CD1c-positive myeloid dendritic cell (primary cell): Measurements from ENCODE around the gene PHGDH.
A peak's percentile ranks its signal among the peaks of the same experiment; 100 is the strongest.

ENCODE experiments used
- DNase-seq: peaks from one replicate; pipeline ENCODE4 v3.0.0-alpha.2; 2016; ENCODE audit errors: extremely low spot score

PHGDH gene

DNA sequence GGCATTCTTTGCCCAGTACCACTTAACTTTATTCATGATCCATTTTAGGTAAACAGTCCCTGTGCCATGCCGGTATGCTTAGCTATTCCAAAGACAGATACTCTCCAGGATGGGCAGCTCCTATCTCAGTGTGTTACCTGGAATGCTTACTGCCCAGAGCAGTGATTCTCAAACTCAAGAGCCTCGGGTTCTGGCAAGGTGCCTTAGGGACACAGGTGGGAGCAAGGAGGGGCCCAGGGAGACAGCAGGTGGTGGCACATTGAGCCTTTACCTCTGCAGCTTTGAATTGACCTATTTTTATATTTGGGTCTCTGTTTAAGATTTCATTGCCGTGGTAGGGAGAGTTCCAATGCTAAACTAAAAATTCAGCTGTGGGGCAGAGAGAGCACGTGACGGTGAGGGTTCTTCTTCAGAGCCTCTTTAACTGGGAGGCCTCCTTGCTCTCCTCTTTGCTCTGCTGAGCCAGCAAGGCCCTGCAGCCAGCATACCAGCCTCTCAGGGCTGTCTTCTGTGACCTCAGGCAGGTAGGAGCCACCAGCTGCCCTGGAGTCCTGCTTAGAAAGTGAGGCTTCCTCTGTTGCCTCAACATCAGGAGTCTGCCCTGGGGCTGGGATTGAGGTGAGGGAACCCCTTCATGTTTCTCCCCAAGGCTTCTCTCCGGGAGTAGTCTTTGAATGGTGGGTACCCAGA is 20.2 kb downstream of the PHGDH start:
- DNase-seq, result no peak

DNA sequence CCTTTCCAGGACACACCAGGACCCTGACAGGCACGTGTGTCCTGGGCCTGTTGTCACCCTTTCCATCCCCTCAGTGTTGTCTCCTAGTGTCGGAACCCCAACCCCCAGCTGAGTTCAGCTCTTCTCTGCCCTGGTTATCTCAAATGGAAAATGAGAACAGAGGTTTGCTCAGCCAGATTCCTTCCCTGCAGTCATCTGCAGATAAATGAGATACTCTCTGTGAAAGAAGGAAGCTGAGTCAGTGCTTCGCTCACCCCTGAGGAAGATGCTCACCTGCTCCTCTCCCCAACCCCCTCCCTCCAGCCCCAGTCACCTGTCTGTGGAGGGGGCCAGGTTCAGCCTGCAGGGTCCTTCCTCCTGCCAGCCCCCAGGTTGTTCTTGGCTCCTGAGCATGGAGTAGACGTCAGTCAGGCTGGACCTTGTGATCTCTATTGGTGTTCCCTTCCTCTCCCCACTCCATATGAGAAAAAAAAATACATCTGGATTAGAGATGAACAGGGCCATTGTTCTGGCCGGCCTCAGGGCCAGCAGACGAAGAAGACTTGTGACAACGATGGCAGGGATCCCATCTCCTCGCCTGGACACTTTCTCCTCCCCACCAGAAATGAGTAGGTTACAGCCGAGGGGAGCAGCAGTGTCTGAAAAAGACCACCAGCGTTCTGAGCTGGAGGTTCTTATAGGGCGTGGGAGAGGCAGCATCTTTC is 20.9 kb downstream of the PHGDH start:
- no peak for DNase-seq

DNA sequence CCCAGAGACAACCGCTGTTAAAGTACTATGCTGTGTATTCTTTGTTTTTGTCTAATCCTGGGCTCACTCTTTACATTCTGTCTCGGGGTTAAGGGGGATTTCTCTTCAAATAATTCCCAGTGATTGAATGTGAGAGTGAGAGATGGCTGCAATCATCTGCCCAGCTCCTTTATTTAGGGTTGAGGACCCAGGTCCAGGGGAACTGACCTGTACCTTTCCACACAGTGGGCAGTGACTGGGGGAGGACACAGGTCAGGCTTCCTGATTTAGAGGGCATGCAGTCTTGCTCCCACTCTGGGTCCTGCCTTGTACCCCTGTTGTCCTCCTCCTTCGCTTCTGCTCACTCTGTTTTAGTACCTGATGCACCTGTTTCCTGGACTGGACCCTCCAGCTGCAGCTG is 22.0 kb downstream of the PHGDH start:
- DNase-seq, result no peak

DNA sequence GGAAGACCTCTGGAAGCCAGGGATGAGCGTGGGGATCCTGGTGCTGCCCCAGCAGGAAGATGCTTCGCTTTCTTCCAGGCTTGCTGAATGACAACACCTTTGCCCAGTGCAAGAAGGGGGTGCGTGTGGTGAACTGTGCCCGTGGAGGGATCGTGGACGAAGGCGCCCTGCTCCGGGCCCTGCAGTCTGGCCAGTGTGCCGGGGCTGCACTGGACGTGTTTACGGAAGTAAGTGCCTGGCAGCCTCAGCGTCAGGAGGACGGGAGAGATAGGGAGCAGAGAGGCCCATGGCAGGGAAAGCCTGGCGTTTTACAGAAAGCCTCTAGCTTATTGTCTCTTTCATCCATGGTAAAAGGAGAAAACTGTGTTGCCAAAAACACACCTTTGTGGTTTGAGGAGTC is 23.5 kb downstream of the PHGDH start:
- no peak for DNase-seq

DNA sequence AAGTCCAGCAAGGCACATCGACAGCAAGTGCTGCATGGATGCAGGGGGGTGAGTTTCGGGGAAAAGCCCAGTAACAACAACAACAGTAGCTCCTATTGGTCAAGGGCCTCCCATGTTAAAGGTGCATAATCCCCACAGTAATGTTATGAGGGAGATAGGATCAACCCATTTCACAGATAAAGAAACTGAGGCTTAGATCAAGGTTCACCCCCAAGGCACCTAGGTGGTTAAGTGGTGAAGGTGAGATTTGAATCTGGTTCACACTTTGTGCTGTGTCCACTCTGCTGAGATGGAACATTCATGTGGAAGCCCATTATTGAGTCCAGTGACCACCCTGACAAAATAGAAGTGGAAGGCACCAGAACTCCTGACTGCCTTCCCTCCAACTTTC is 24.9 kb downstream of the PHGDH start:
- no peak for DNase-seq

DNA sequence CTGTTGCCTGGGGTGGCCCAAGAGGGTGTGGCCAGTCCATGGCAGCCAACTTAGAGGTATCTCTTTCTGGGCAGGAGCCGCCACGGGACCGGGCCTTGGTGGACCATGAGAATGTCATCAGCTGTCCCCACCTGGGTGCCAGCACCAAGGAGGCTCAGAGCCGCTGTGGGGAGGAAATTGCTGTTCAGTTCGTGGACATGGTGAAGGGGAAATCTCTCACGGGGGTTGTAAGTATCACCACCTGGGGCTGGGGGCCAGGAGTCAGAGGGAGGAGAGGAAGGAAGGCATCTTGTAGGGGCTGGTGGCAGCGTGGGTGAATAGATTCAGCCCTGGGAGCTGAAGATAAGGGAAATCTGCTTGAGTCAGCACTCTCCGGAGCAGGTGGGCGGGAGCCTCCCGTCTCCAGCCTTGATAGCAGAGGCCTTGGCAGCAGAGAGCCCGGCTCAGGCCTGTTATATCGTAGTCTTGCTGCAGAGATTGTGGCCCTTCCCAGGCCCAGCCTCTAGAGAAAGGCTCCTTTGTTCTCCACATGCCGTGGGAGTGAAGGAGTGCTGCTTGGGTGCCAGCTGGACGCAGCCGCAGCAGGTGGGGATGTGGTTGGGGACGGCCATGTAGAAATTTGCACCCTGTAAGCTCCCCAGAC is 25.4 kb downstream of the PHGDH start:
- no peak for DNase-seq

DNA sequence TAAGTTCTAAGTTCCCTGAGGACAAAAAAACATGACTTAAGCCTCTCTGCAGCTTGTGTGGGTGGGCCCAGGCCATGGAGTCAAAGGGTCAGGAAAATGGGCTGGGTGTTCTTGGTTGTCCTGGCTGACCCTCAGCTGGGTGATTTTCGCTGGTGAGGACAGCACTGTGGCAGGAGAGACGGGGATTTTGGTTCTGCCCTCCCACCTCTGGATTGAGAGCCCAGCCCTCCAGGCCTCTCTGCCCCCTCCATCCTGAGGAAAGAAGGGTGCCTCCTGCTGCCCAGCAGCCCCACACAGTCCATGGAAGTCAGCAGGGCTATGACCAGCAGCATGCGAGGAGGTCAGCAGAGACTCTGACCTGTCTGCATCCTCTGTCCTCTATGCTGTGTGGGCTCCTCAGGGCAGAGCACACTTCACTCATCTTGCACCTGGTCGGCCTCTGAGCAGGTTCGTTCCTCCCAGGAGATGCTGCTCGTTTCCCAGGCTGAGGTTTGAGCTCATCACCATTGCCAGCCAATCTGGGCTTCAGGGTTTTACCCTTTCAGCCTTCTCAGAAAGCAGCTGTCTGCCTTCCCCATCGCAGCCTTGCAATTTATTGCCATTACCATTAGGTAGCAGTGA is 26.5 kb downstream of the PHGDH start:
- DNase-seq, result no peak

DNA sequence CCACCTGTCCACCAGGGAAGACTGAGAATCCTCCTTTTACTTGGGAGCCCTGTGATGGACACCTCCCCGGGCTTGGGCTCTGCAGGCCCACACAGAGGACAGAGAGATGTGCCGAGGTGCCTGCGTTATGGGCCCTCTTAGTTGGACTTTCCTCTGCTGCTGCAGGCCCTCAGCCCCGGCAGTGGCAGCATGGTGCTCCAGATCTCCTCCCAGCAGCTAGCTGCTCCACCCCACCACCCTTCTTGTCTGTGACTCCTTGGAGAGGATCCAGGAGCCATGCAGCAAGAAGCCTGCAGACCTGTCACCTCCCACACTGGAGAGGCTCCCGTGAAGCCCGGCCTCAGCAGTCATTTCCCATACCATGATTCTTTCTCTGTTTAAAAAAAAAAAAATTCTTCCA is 27.4 kb downstream of the PHGDH start:
- no peak for DNase-seq

DNA sequence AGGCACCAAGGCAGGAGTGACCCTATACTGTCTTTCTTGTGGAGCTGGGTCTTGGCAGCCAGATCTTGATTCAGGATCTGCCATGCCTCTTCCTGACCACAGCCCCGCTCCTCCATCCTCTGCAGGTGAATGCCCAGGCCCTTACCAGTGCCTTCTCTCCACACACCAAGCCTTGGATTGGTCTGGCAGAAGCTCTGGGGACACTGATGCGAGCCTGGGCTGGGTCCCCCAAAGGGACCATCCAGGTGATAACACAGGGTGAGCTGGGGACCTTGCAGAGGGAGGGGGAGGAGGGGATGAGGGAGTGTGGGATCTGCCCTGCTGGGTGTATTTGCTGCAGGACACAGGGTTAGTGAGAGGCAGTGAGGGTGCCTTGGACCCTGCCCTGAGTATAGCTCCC is 28.5 kb downstream of the PHGDH start:
- DNase-seq, result no peak

DNA sequence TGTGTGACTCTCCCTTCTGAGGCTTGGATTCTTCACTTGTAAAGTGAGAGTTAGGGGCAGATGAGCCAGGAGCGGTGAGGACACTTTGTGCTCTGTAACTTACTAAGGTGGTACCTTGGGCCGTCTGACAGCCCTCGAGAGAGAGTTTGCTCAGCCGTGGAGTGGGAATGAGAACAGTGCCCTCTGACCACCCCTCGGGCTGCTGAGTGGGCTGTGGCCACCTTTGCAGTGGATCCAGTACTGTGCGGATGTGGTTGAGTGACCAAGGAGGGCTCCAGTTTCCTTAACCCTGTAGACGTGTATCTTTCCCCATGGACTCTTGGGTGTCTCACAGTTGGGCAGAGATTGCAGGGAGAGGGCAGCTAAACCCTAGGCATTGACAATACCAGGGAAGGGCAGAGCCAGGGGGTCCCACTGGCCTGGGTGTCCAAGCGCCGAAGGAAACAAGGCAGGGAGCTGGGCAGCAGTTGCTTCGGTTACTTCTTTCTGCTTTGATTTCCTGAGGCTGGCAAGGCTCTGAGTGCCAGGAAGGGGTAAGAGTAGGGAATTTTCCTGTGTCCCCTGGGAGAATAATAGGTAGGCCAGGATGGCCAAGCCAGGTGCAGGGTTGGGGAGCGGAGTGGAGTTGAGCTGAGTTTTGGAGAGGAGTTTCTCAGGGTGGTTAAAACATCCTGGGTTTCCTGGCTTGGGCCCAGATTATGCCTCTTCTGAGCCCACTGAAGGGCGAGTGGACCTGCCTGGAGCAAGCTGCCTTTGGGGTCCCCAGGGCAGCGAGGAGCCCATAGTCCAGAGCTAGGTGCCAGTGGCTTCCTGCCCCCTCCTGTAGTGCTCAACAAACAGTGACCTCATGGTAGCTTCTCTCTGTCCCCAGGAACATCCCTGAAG is 29.4 kb downstream of the PHGDH start:
- DNase-seq, result no peak

DNA sequence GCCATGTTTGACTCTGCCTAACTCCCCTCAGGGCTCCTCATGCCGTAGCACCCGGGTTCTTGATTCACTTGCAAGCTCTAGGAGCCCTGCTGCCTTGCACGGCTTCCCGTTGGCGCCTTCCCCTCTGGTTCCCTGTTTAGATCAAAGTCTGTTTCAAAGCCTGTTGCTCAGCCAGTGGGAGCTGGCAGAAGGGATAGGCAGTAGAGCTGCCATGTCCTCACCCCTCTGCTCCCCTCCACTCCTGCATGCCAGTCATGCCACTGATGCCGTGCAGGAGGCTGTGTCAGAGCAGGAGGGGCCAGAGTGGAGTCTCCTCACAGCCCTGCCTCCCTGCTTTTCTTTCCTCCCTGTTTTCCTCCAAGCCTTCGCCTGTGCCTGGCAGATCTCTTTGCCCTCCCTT is 30.5 kb downstream of the PHGDH start:
- no peak for DNase-seq

DNA sequence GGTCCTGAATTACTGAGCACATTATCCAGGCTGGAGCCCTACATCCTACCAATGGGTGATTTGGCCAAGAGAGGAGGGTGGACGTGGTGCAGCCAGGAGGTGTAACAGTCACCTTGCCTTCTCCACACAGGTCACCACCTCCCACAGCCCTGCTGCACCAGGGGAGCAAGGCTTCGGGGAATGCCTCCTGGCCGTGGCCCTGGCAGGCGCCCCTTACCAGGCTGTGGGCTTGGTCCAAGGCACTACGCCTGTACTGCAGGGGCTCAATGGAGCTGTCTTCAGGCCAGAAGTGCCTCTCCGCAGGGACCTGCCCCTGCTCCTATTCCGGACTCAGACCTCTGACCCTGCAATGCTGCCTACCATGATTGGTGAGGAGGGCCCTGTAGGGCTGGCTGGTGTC is 30.9 kb downstream of the PHGDH start:
- DNase-seq, result no peak

DNA sequence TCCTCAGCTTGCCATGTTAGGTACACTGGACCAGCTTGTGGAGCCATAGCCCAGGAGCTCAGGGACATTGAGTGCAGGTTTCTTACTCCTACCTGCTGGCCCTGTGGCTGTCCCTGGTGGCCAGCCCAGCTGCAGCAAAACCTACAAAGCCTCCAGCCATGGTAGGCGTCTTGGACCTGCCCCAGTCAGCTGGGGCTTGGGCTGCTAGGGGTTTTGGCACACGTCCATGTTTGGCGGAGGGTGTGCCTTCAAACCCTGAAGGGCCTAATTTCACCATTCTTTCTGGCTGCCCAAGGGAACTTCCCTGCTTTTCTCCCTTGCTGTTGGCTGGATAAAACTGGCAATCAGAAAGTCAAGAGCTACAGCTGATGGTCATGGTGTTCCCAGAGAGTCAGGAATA is 31.6 kb downstream of the PHGDH start:
- no peak for DNase-seq

DNA sequence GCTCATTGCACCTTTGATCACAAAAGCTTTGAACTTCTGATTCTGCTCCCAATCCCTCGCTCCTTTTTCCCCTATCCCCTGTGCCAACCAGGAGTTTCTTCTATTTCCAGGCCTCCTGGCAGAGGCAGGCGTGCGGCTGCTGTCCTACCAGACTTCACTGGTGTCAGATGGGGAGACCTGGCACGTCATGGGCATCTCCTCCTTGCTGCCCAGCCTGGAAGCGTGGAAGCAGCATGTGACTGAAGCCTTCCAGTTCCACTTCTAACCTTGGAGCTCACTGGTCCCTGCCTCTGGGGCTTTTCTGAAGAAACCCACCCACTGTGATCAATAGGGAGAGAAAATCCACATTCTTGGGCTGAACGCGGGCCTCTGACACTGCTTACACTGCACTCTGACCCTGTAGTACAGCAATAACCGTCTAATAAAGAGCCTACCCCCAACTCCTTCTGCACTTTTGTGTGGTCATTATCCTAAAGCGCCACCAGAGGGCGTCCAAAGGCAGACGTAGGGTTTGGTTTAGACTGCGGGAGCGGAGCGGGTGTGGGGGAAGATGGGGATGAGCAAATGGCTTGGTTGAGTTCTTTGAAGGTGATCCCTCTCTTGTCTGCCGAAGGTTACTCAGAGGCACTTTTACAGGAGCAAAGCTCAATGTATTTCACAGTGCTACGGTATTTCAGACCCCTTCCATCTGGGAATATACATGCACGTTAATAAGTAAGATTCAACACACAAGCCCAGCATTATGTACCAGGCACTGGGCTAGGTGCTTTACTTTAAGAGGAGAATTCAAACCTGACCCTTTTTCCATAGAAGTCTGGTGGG is 32.3 kb downstream of the PHGDH start:
- peak; percentile 66 for DNase-seq

DNA sequence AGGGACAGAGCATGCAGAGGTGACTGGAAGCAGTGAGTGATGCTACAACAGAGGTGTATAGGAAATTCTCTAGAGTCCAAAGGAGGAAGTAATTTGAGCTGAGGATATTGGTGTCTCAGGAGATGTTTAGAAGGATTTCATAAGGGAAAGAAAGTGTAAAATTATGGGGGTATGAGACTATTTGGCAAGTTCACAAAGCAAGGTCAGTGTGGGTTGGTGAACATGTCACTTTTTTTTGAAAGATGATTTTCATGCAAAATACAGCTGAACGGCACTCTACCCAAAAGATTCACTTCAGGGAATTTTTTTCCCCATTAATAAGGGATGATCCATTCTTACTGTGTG is 32.8 kb downstream of the PHGDH start:
- DNase-seq, result no peak

DNA sequence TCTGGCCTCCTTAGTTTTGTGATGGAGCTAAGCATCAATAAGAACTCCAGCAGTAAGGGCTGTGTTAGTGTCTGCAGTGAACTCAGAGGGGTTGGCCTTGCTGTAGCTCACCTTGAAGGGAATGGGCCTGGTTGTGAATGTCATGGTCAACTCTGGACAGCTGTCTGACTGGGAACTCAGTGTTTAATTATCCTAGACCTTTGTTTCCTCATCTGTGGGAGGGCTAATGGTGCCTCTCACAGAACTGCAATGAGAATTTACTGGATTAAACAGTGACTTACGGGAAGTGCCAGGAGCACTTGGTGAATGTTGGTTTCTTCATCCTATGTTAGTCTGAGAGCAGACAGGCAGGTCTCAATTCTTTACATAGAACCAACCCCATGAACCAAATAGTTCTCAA is 33.3 kb downstream of the PHGDH start:
- DNase-seq, result no peak

DNA sequence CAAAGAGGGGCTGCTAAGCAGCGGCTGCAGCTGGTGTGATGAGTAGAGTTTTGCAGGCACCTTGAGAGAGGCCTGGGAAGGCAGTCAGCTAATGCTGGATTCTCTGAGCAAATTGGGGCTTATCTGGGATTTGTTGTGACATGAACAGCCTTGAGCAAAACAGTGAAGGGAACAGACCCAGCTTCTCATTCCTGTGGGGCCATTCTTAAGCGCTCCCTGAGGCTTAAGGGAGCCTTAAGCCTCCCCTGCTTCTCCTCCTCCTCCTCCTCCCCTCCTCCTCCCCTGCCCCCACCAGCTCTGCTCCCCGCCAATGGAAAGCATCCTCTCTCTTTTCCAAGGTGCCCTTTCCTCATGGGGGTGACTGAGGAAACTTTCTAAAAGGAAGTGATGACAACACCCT is 35.7 kb downstream of the PHGDH start:
- DNase-seq, result no peak

DNA sequence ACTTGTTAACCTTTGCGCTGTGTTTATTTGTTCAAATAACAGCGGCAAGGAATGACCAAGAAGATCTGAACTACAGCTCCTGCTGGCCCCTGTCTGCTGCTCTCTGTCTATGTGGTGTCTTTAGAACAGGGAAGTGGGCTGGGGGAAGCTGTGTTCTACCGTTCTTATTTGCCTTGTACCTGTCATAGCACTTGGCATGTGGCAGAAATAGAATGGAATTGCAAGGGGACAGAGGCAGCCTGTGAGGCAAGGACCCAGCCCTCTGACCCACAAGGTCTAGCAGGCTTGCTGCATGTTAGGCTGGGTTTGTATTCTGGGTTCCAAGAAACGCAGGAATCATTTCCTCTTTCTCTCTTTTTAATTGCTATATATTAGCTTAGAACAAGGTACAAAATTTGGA is 36.3 kb downstream of the PHGDH start:
- DNase-seq, result peak; percentile 3

DNA sequence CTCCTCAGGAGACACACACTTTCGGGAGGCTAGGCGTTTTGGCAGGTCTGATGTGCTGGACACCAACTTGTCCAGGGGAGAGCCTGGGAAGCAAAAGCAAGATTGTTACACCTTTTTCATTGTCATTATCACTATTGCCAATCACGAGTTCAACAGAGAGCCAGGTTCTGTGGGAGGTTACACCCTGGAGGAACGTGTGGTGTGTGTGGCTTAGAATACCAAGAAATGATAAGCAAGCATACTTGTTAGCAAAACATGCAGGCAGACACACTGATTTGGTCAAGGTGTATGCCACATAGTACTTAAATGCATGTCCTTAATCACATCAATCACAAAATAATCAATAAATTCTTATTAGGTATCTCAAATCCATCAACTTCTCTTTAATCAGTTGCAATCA is 40.9 kb downstream of the PHGDH start:
- DNase-seq, result no peak

DNA sequence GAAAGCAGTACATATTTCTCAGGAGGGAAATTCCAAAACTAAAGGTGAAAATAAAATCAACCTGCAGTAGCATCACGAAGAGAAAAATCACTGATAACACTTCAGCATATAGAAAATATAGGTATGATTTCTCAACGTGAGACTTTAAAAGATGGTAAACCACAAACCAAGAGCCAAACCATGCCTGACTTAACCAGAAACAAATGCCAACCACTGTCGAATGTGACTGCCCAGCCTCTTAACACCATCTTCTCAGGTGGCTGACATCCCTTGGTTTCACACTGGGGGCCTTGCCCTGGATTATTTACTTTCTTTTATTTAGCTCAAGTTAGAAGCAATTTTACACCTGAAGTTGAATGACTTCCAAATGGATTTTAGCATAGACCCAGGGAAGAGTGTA is 46.9 kb downstream of the PHGDH start:
- no peak for DNase-seq

DNA sequence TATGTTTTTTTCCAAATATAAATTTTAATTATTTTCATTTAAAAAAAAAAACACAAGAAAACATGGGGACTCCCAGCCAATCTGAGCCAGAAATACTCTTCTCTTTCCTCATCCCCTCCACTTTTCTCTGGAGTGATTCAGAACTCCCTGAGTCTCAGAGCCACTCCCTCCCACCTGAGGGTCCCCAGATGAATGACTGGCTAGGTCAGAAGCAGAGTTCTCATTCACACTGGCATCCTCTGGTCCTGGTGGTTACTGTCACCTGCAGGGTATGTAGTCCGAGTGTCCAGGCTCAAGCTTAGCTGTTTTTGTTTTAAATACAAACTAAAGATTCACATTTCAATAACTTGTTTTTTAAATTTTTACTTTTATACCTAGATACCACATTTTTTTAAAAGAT is 50.7 kb downstream of the PHGDH start:
- no peak for DNase-seq
